GM21360 (cell line): Measurements from ENCODE around the gene CYP3A7.
"Not testable (repeated sequence)": the region's sequence is repeated elsewhere in the genome, so short reads cannot be mapped to it uniquely, and the experiment has no call there.

Experiments
- ATAC-seq: cut with Tn5 transposase; IDR thresholded peaks from one replicate; pipeline ENCODE4 v1.9.1; 2021; ENCODE audit warnings: mild to moderate bottlenecking, moderate library complexity; ENCODE audit not compliant: unreplicated experiment

The CYP3A7 gene

DNA sequence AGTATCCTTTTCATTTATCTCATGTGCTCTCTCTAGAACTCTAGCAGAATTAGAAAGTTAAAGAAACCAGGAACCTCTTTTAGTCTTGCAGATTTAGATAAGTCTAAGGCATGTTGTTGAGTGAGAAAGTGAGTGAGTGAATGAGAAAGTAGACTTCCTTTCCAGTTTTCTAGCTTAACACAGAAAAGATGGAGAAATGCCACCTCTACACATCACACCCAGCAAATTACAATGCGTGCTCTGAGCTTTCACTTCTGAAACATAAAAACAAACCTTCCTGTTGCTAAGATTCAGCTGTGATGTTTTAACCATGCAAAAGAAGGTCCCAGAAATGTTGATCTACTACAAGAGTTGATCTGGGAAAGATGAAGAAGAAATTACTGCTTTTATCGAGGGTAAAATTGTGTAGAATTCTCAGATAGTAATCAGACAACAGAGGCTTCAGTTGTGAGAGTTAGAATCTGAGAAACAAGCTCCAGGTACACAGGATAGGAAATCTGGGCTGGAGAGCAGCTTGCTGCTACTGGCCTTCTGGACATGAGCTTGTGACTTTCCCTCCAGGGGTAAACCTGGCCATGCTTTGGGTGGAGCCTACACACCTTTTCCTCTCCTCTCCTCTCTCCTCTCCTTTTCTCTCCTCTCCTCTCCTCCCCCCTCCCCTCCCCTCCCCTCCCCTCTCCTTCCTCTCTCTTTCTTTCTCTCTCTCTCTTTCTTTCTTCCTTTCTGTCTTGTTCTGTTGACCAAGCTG is 59.8 kb downstream of the CYP3A7 start:
- ATAC-seq = no peak

DNA sequence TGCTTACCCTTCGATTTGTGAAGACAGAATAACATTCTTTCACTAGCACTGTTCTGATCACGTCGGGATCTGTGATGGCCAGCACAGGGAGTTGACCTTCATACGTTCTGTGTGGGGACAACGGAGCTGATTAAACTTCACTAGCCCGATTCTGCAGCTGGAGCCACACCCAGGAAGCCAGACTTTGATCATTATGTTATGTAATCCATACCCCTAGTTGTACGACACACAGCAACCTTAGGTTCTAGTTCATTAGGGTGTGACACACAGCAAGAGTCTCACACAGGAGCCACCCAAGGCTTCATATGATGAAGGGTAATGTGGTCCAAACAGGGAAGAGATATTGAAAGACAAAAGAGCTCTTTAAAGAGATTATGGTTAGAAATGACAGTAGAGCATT is 62.4 kb downstream of the CYP3A7 start:
- ATAC-seq = no peak

DNA sequence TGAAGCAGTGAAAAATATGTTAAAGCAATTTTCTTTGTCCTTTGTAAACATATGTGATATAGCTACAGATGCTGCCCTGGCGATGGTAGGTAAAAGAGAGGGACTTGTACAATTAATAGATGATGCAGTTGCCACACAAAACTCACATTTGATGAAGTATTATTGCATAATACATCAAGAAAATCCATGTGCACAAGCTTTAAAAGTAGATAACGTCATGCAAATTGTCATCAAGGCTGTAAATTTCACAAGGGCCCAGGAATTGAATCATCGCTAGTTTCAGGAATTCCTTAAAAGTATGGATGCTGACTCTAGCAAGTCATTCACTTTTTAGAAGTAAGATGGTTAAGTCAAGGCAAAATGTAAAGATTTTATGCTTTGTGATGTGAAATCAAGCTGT is 65.2 kb downstream of the CYP3A7 start:
- ATAC-seq = no peak

DNA sequence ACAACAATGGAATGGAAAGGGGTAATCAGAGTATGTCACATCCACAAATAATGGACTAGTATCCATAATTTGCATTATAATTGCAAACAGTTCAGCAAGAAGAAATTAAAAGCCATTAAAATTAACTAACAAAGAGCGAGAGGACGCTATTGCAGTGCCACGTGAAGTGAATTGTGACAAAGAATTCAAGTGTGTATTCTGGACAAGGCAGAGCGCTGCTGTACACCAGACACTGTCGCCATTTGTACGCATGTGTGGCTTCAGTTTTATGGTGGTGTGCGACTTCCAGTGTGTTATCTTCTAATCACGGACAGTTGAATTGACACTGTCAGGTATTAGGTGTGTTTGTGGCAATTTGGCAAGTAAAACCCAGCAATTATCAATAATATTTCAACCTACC is 66.5 kb downstream of the CYP3A7 start:
- no peak for ATAC-seq

DNA sequence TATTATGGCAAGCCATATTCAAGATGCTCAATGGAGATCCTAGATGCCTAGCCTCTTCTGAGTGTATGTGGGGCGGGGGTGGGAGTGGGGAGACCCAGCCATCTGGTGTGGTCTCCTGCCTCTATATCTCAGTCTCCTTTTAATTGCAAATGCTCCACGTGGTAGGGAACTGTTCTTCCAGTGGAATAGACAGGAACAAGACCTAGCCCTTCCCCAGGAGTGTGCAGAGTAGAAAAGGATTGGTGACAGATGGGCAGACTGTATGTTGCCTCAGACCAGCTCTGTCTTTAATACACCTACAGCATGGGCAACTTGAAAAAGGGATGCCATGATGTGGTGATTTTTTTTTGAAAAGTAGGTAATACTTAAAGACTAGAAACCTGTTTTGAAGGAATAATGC is 67.8 kb downstream of the CYP3A7 start:
- ATAC-seq = no peak

DNA sequence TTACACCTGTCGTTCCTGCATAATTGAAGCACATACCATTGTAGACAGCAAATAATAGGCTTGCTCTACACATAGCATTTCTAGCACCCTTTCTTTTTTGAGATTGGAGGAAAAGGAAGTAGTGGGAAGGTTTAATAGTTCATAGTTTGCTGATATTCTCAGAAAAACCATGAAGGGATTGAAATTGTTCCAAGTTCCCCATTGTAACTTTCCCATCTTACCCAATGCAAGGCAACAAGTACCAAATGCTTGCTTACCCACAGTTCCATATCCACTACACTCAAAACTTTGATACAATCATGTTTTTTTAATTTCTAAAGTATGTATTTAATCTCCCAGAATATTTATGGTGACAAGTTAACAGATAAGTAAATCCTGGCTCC is 69.0 kb downstream of the CYP3A7 start:
- no peak for ATAC-seq

DNA sequence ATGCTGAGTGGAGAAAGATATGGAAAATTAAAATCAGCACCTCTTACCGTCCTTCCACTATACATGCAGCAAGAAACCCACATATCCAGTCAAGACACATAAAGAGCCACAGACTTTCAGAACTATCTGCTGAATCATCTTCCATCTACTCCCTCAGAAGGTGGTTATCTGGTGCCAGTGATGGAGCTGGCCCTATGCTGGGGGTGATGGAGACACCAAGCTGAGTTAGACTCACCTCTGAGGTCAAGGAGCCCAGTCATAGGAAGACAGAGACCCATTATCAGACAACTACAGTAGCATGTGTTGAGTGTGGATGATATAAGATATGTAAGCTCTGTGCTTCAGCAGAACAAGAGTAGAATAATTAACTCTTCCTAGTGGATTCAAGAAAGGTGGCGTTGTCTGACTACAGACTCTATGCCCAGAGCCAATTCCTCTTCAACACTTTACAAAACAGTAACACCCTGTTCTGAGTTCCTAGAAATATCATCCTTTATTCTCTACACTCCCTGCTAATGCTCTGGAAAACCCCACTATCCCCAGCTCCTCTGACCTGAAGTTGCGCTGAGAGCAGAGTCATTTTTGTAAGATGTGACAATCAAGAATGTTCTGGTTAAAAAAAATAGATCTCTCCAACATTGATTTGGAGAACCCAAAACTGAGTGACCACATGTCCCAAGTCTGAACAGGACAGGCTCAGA is 69.5 kb downstream of the CYP3A7 start:
- no peak for ATAC-seq

DNA sequence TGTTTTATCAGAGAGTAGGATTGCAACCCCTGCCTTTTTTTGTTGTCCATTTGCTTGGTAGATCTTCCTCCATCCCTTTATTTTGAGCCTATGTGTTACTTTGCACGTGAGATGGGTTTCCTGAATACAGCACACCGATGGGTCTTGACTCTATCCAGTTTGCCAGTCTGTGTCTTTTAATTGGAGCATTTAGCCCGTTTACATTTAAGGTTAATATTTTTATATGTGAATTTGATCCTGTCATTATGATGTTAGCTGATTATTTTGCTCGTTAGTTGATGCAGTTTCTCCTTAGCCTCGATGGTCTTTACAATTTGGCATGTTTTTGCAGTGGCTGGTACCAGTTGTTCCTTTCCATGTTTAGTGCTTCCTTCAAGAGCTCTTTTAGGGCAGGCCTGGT is 77.1 kb downstream of the CYP3A7 start:
- not testable (repeated sequence) for ATAC-seq
